HG03460 (cell line): ENCODE measurements around the gene LIPK.

ENCODE experiments used
- ATAC-seq: cut with Tn5 transposase; IDR thresholded peaks from one replicate; pipeline ENCODE4 v1.9.1; 2021; ENCODE audit not compliant: unreplicated experiment

Gene LIPK

GRCh38 chr10:88783724-88784123 is 77.7 kb downstream of the LIPK start:
- ATAC-seq = no peak

GRCh38 chr10:88786032-88786770 is 80.2 kb downstream of the LIPK start:
- no peak for ATAC-seq

- no peak for ATAC-seq
Measured at GRCh38 chr10:88787463-88787862, 81.4 kb downstream of the LIPK start.

- no peak for ATAC-seq
Measured at GRCh38 chr10:88788924-88789323, 82.9 kb downstream of the LIPK start.

- no peak for ATAC-seq
Measured at GRCh38 chr10:88791924-88792323, 85.9 kb downstream of the LIPK start.

- ATAC-seq = no peak
Measured at GRCh38 chr10:88792661-88793060, 86.6 kb downstream of the LIPK start.

GRCh38 chr10:88793712-88794299 is 87.8 kb downstream of the LIPK start:
- ATAC-seq = no peak

- ATAC-seq = no peak
Measured at GRCh38 chr10:88794731-88795130, 88.7 kb downstream of the LIPK start.

GRCh38 chr10:88800152-88801125 is 94.4 kb downstream of the LIPK start:
- no peak for ATAC-seq
